ENCODE results near the gene NECTIN4.
"Not testable (repeated sequence)": the region's sequence is repeated elsewhere in the genome, so short reads cannot be mapped to it uniquely, and the experiment has no call there.

The NECTIN4 gene

DNA sequence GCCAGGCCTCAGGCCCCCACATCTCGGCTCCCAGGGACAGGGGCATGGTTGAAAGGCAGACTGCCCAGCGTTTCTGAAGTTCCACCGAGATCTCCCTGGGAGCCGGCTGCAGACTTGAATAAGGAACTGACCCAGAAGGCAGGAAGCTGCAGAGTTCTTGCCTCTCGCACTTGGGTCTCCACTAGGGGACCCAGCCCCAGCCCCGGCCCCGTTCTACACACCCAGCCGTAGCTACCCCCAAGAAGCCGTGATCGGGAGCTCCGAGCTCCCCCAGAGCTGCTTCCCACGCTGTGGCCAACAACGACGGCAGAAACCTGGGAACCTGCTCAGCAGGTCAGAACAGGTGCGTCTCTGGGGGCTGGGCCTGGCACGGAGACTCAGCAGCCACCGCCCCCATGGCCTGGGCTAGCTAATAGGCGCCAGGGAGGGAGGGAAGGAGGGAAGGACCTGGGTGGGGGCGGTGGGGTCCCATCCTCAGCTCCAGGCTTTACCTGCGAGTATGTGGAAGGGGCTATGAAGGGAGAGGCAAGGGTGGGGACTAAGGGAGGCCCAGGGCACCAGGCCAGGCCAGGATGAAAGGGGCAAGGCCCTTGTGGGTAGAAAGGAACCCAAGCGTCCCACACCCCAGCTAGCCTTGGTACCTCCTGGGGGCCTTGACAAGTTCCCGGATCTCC lies at the start of gene NECTIN4:
Gene NECTIN4, minus strand, starts transcription at position 308 of the 674 bp plus-strand sequence. Its CDS starts 262 bp downstream, at position 46.
- no peak for DNase-seq

DNA sequence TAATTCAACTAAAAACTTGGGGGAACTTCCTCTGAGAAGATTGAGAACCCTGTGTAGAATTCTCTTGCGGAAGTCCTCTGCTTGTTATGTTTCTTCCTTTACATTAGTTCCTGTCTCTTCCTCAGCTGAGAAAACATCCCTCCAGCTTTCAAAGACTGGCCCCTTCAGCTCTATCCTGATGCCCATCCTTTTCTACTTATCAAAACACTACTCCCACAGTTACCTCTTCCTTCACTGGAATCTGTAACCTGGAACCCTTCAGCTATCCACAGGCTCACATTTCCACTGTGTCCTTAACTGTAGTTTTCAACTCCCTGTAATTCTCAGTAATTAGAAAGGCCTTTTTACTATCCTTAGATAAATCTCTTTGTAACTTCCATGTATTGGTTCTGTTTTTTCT lies 49.1 kb upstream of the NECTIN4 start:
- no peak for DNase-seq

DNA sequence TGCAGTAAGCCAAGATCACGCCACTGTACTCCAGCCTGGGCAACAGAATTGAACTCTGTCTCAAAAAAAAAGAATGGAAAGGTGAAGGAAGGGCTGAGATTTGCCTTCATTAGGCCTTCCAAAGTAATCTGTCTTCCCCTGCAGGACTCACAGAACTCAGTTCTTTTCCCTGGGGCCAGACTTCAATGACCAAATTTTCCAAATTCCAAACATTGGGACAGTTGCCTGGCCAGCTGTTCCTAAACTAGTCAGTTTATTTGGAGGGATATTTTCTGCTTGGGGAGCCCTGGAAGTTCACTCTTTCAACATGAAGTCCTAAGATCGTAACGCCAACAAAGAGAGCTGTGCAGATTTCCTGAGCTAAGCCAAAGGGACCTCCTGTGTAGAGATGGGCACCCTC lies 48.5 kb upstream of the NECTIN4 start:
- DNase-seq: no peak

DNA sequence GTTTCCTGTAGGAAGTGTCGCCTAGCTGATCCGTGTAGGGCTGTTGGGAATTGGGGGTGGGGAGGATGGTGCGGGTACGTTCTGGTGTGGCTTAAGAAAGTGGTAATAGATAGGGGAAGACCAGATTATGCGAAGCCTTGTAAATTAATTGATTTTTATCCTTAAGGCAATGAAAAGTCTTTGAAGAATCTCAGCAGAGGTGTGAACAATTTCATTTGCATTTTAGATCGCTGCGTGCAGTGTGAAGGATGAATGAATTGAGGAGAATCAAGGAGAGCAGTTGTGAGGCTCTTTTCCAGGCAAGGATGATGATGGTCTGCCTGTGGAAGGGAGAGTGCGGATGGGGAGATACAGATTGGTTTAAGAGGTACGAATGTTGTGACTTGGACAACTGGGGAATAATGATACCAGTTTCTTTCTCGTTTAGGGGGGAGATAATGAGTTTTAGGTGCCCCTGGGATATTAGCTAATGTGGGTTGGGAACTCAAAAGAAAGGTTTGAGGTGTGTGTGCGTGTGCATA lies 43.9 kb upstream of the NECTIN4 start:
- DNase-seq: no peak

GRCh38 chr1:161132410-161133219 lies 43.3 kb upstream of the NECTIN4 start, which contains the start of gene DEDD:
Gene DEDD (minus strand): TSS chr1:161132667. CDS start chr1:161124462, 8,205 bp downstream.
- peak; percentile 98 for DNase-seq

GRCh38 chr1:161131523-161132409 lies 42.4 kb upstream of the NECTIN4 start:
- DNase-seq: no peak

- DNase-seq: no peak
Measured at GRCh38 chr1:161130266-161130665, 40.9 kb upstream of the NECTIN4 start.

DNA sequence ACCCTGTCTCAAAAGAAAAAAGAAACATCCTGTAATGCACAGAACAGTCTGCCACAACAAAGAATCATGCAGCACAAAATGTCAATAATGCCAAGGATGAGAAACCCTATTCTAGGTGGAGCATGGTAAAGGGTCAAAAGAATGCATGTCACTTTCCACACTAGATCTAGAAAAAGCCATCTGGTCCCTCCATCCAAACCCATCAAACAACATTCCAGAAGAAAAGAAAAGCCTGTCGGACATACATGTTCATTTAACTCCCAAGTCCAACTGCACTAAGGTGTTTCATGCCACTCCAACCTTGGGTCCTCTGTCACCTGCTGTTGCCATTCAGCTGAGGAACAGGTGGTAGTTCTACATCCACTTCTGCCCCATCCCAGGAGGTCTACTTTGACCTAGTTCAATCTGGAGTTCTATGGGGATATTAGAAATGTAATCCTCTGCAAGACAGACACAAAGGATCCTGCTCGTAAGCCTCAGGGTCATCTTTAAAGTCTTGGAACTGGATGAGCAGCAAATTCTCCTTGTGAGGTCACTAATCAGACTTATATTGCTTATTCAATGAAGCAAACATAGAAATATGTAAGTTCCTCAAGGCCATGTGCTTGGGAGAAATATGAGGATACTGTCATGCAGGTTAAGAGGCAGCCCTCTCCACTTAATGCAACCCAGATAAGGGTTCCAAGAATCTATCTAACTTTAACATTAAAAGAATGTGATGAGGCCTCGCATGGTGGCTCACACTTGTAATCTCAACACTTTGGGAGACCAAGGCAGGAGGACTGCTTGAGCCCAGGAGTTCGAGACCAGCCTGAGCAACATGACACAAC lies 39.4 kb upstream of the NECTIN4 start:
- DNase-seq: no peak

DNA sequence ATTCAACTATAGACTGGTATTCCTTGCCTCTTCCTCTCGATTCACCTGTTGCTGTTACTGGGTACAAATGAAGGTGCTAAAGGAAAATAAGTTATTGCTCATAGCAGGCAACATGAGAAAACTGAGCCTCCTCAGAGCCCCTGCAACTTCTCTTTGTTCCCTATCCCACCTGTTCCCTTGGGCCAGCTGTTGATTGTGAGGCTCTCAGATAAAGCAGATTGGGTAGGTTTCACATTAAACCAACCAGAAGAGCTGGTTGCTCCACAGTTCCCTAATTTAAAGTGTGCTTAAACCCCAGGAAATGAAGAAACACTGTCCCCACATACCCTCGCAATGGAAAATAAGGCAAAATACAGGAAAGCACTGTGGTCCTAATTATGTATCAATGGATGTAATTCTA lies 38.3 kb upstream of the NECTIN4 start:
- DNase-seq: no peak

DNA sequence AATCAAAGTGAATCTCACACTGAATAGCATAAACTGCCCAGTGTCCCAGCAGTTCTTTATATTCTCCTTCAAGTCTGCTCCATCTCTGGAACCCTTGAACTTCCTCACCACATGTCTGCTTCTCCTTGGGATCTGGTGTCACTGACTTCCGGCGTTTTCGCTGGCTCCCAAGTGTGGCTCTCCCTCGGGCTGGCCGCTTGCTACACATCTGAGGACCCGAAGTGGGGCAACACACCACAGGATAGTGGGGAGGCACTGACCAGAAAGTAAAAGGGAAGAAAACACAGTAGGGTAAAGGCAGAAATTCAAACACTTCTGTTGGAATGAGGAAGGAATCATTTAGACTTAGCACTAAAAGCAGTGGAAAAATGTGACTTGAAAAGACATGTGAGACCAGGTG lies 33.6 kb upstream of the NECTIN4 start:
- no peak for DNase-seq

- no peak for DNase-seq
Measured at GRCh38 chr1:161121834-161122233, 32.5 kb upstream of the NECTIN4 start.

DNA sequence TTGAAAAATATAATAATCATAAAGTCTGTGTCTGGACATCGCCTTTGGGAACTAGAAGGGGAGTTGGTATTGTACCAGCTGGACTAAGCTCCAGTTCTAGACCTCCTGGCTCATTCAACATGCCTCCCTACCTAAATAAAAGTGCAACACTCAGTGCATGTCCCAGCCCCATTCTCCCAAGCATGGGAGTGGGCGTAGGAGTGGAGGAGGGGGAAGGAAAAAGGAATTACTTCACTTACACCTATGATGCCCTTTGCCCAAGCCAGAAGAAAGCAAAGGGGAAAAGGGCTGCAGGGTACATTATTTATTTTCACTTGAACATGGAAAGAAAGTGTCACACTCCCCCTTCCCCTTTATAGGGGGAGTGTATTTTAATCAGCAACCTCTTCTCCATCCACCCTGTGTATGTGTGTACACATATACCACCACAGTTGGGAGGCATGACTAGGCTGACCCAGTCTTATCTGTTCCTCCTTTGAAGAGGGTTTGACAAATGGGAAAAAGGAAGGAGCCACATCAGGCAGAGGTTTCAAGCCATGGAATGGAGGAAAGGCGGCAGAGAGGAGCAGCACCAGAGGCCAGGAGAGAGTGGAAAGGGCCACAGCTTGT lies 31.8 kb upstream of the NECTIN4 start:
- no peak for DNase-seq

DNA sequence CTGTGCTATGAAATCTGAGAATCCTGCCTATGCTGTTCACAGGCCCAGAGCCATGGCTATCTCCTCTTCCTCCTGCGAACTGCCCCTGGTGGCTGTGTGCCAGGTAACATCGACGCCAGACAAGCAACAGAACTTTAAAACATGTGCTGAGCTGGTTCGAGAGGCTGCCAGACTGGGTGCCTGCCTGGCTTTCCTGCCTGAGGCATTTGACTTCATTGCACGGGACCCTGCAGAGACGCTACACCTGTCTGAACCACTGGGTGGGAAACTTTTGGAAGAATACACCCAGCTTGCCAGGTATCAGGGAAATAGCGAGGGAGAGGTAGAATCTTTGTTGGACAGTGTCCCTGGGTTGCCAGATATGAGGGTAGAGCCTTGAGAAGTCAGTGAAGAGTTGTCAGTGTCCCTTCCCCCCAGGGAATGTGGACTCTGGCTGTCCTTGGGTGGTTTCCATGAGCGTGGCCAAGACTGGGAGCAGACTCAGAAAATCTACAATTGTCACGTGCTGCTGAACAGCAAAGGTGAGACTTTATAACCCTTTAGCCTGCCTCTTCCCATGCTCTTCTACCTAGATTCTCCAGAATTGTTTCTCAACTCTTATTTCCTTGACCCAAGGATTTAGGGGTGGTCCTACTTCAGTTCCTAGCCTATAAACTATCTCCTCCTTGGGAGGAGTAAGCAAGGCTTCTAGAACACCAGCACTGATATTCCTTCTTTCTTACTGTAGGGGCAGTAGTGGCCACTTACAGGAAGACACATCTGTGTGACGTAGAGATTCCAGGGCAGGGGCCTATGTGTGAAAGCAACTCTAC lies 29.9 kb upstream of the NECTIN4 start:
- peak; percentile 73 for DNase-seq

- DNase-seq: peak; percentile 79
Measured at GRCh38 chr1:161117759-161118581, 28.6 kb upstream of the NECTIN4 start, which contains the start of the genes NIT1 and PFDN2. Gene NIT1 (plus strand): TSS chr1:161118105. CDS start chr1:161118177, 72 bp downstream. Gene PFDN2 (minus strand): TSS chr1:161118037. CDS start chr1:161118026, 11 bp downstream.

DNA sequence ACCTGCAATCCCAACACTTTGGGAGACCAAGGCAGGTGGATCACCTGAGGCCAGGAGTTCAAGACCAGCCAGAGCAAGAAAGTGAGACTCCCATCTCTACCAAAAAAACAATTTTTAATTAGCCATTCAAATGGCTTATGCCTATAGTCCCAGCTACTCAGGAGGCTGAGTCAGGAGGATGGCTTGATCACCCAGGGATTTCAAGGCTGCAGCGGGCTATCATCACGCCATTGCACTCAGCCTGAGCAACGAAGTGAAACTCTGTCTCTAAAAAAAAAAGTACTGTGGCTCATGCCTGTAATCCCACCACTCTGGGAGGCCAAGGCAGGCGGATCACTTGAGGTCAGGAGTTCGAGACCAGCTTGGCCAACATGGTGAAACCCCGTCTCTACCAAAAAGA lies 26.6 kb upstream of the NECTIN4 start:
- DNase-seq: not testable (repeated sequence)

- DNase-seq: peak; percentile 90
Measured at GRCh38 chr1:161115132-161115711, 25.9 kb upstream of the NECTIN4 start.

GRCh38 chr1:161114556-161114955 lies 25.2 kb upstream of the NECTIN4 start:
- DNase-seq: no peak

DNA sequence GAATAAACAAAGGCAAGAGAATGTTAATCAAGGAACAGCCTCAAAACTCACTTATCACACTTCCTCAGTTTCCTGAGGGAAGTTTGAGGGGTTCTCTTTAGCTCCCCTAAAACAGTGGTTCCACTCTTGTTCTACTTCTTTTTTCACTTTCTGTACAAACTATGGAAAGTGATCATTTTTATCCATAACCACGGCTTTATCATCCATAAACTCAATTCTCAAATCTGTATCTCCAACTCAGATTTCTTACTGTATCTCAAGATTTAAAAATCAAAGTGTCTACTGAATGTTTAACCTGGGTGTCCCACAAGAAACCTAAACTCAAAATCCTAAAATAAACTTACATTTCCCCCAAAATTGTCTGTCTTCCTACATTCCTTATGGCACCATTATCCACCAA lies 24.6 kb upstream of the NECTIN4 start:
- no peak for DNase-seq

GRCh38 chr1:161111527-161111926 lies 22.2 kb upstream of the NECTIN4 start:
- no peak for DNase-seq

All from fibroblast of upper back skin (primary cell).